Breast epithelium (tissue), 4 donors: ENCODE results near the gene ASMTL. TPM values are rescaled to one million over a fixed set of nuclear protein-coding genes. Genes with fewer than 3 reads are reported as not detected.

Experiments
- DNase-seq, 2 donors: peaks; one replicate each; pipeline ENCODE4 v3.0.0-alpha.2; 2019; ENCODE audit warnings: low spot score in 2 of 2
- H3K27ac ChIP-seq, 2 donors: fragments of 200-600 bp; sonication (generic) in 1 of 2; one replicate each; pipeline ENCODE4 v1.5.1; 2016 to 2019; ENCODE audit warnings: mild to moderate bottlenecking in 1 of 2
- H3K27me3 ChIP-seq, 2 donors: fragments of 200-600 bp; sonication (generic) in 1 of 2; one replicate each; pipeline versions ENCODE4 v1.5.1 to v1.6.0; 2017 to 2019; ENCODE audit warnings: control low read depth in 1 of 2, mild to moderate bottlenecking in 1 of 2
- H3K36me3 ChIP-seq: fragments of 200-600 bp; one replicate; pipeline ENCODE4 v1.5.1; 2019
- H3K4me1 ChIP-seq, 2 donors: fragments of 200-600 bp; sonication (generic); one replicate each; pipeline ENCODE4 v1.5.1; 2016 to 2019; ENCODE audit warnings: control low read depth in 1 of 2
- H3K4me3 ChIP-seq, 3 donors: fragments of 200-600 bp; sonication (generic); 1 replicate in 2 of 3; 2 replicates in 1 of 3; pipeline ENCODE4 v1.5.1; 2016 to 2019; ENCODE audit warnings: mild to moderate bottlenecking in 3 of 3, moderate library complexity in 2 of 3
- H3K9me3 ChIP-seq, 2 donors: fragments of 200-600 bp; sonication (generic) in 1 of 2; one replicate each; pipeline ENCODE4 v1.5.1; 2016 to 2019; ENCODE audit warnings: control low read depth in 1 of 2
- CTCF ChIP-seq, 3 donors: fragments of 450-650 bp; IDR thresholded peaks; one replicate each; pipeline ENCODE4 v1.5.1; 2016 to 2017; ENCODE audit warnings: antibody characterized with exemption in 3 of 3, mild to moderate bottlenecking in 3 of 3, moderate library complexity in 3 of 3
- POLR2A ChIP-seq: fragments of 450-650 bp; IDR thresholded peaks from one replicate; pipeline ENCODE4 v1.6.1; 2016; ENCODE audit warnings: antibody characterized with exemption, mild to moderate bottlenecking, moderate library complexity
- POLR2AphosphoS5 ChIP-seq, 3 donors: sonication (generic); formaldehyde crosslinking; IDR thresholded peaks; one replicate each; pipeline ENCODE4 v1.6.1; 2017; ENCODE audit warnings: antibody characterized with exemption in 3 of 3
- intact Hi-C: fragments of 100-400 bp; cut with DNase I; formaldehyde crosslinking; loops from one replicate; pipeline ENCODE4 v1.15.1; 2023; ENCODE audit warnings: low total_unique reads
- total RNA-seq, 3 donors: library from RNA; depleted of rRNA; stranded (reverse); fragments of >200 nt; gene quantifications; one replicate each; pipeline ENCODE4 v1.1.0, GENCODE V29; 2016

ASMTL gene
- total RNA-seq, 3 donors from 2014 or later: 22.8 to 29.1 (median 28.2) TPM

GRCh38 chrX:1354036-1355019 lies 98.4 kb downstream of the ASMTL start:
- DNase-seq: no peak
- TF ChIP-seq POLR2A (no peak), POLR2AphosphoS5 (IDR thresholded peaks at IDR 0.05) (no peak), CTCF (IDR thresholded peaks at IDR 0.05) (no peak)
- no peaks in the 10 kb centered on the region for H3K4me1 ChIP-seq
- intact Hi-C loops: no loop called here
- peaks cover 10% of the 10 kb centered on the region for H3K36me3 ChIP-seq
- H3K9me3 ChIP-seq: peaks cover 10 to 14% of the 10 kb centered on the region in 2 donors
- no peaks in the 10 kb centered on the region for H3K27me3 ChIP-seq
- H3K4me3 ChIP-seq: no peak overlapping the region
- no peak overlapping the region for H3K27ac ChIP-seq

Other genes with a start within 250 kb of the ASMTL start
- gene CRLF2, start 240.3 kb downstream of the ASMTL start, total RNA-seq: under 1 TPM in 2 of 3 donors, not detected in 1; 0.88 to 0.96 TPM
- gene CSF2RA, start 184.1 kb downstream of the ASMTL start, total RNA-seq: 10 to 100 TPM in 2 of 3 donors, 1 to 10 TPM in 1; 7.3 to 49.3 (median 11.8) TPM
- 1 to 10 TPM; 2.9 to 7.5 (median 7.4) TPM for gene IL3RA, start 116.1 kb downstream of the ASMTL start, total RNA-seq
- 100 to 1,000 TPM; 306 to 401 (median 351) TPM for gene SLC25A6, start 60.8 kb downstream of the ASMTL start, total RNA-seq
- 1 to 10 TPM; 1.3 to 3.2 (median 1.5) TPM for gene P2RY8, start 84.3 kb upstream of the ASMTL start, total RNA-seq
- gene AKAP17A, start 138.7 kb upstream of the ASMTL start, total RNA-seq: 10 to 100 TPM; 32.2 to 62.3 (median 56.3) TPM
- gene ASMT, start 162.2 kb upstream of the ASMTL start, total RNA-seq: not detected